GM12864 (cell line): ENCODE results near the gene TIRAP.
"Not testable (repeated sequence)": the region's sequence is repeated elsewhere in the genome, so short reads cannot be mapped to it uniquely, and the experiment has no call there.

Experiments used
- DNase-seq: peaks from one replicate; pipeline ENCODE4 v3.0.0-alpha.2; 2011; ENCODE audit warnings: low read depth
- H3K4me3 ChIP-seq: 2 replicates; pipeline ENCODE4 v1.5.1; 2011; ENCODE audit warnings: mild to moderate bottlenecking, low read depth, low read length, control low read depth
- CTCF ChIP-seq: IDR thresholded peaks from 2 replicates; pipeline ENCODE4 v1.5.1; 2011; ENCODE audit warnings: low read depth, mild to moderate bottlenecking, moderate library complexity, low read length, control low read depth, inconsistent platforms; ENCODE audit errors: missing control alignments

The TIRAP gene

DNA sequence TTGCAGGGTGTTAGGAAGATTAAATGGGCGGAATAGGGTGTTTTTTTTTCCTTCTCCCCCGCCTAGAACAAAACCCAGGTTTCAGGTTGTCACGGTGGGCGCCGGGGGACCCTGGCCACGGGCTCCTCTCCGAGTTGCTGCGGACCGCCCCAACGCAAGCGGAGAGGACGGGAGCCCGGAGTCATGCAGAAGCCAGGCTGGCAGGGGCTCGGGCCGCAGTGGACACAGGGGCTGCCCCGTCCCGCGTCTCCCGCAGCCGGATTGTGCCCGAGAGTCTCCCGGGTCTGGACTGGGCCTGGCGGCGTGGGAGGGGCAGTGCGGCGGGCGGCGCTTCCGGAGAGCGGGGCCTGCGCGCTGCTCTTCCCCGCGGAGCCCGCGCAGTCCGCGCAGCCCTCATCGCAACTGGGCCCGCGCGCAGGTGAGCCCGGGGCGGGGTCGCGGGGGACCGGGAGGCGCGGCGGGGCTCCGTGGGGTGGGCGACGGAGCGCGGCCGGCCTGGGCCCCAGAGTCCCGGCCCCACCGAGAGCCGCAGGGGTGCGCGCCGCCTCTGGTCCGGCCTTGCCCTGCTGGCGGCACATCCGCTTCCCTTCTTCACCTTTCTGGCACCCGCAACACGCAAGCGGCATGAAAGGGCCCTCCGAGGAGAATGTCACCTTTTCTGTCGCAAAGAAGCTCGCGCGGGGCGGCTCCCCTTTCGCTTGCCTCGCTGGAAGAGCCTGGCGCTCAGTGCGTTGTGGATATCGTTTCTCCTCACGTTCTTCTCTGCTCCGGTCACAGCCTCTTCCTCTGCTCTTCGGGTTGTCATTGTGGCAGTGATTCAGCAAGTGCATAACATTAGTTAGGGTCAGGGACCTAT is at the start of gene TIRAP:
Gene TIRAP, plus strand, starts transcription at position 358 of the 856 bp plus-strand sequence. CDS start 7,802 bp downstream, outside the sequence.
- DNase-seq: no peak
- no peak for TF ChIP-seq CTCF
- peak within 1 kb of the TSS; percentile 83 for H3K4me3 ChIP-seq

DNA sequence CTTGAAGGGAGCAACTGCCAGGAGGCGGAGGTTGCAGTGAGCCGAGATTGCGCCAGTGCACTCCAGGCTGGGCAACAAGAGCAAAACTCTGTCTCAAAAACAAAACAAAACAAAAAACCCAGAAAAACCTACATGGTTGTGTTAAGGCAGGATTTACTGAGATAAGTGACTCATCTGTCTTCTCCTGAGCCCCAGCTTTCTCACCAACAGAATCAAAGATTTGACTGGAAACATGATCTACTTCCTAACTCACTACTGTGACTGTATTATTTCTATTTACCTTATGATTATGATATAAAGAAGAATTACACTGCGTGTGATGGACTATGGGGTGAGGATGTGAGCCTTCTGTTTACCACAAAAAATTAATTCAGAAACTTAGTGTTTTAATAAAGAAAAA is 49.5 kb upstream of the TIRAP start:
- no peak overlapping the region for H3K4me3 ChIP-seq
- TF ChIP-seq CTCF: no peak
- DNase-seq: no peak

DNA sequence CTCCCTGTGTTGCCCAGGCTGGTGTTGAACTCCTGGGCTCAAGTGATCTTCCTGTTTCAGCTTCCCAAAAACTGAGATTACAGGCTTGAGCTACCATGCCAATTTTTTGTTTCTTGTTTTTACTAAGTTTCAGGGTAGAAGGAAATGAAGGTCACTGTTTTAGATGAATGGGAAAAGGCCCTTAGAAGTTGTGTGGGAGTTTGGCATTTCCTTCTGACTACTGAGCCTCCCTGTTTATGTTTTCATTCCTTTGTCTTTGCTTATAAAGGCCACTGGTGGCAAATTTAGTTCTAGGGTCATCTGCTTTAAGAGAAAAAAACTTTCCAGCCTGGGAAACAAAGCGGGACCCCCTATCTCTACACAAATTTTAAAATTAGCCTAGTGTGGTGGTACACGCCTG is 36.3 kb upstream of the TIRAP start:
- DNase-seq: no peak
- no peak for TF ChIP-seq CTCF
- H3K4me3 ChIP-seq: no peak overlapping the region

DNA sequence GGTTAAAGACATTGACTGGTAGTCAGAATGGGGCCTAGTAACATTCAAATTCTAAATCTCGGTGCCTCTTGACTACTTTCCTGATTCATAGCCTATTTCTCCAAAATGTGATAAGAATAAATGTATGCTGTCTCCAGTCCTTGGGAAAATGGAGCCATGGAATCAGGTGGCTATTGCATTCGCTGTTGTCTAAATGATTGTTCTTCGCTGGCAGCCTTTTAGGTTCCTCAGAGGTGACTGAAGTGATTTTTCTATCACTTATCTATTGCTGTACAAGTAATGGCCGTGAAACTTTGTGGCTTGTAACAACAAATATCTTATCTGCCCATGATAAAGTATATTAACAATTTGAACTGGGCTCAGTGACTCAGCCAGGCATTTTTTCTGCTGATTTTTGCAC is 29.6 kb upstream of the TIRAP start:
- TF ChIP-seq CTCF: no peak
- no peak overlapping the region for H3K4me3 ChIP-seq
- DNase-seq: no peak

DNA sequence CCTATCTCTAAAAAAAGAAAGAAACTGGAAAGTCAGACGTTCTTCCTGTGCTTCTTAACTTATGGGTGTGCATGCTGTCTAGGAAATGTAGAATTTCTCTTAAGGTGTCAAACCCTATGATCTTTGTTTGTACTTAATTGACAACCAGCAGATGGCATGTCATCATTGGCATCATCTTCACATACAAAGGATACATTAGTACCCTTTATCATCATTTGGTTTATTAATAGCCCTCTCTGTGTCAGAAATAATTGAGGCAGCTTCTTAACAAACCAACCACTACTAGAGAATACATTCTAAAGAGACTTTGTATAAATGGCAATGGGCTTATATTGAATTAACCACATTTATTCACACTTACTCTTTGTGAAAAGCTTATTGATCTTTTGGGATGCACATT is 28.1 kb upstream of the TIRAP start:
- DNase-seq: no peak
- TF ChIP-seq CTCF: no peak
- H3K4me3 ChIP-seq: no peak overlapping the region

- not testable (repeated sequence) for H3K4me3 ChIP-seq, DNase-seq
Measured at GRCh38 chr11:126255507-126255906, 27.4 kb upstream of the TIRAP start.

- no peak for DNase-seq
- TF ChIP-seq CTCF: no peak
Measured at GRCh38 chr11:126256216-126256615, 26.7 kb upstream of the TIRAP start.

More at GRCh38 chr11:126256216-126256615, 26.7 kb upstream of the TIRAP start:
- no peak overlapping the region for H3K4me3 ChIP-seq
